ENCODE measurements around the gene RPS6KB2.

Gene RPS6KB2

GRCh38 chr11:67410984-67411784 is 17.1 kb upstream of the RPS6KB2 start:
- peaks cover 21% of the 10 kb centered on the region for H3K4me1 Mint-ChIP-seq
- no peaks in the 10 kb centered on the region for H3K36me3 Mint-ChIP-seq (ENCODE audit: low read depth)
- TF ChIP-seq CTCF (IDR thresholded peaks at IDR 0.05; ENCODE audit: unreplicated experiment in 3 of 3) = no peak
- H3K4me3 Mint-ChIP-seq = no peak overlapping the region
- no peak overlapping the region for H3K27ac Mint-ChIP-seq
- H3K27me3 Mint-ChIP-seq (ENCODE audit: low read depth) = peaks cover 40% of the 10 kb centered on the region
- no peaks in the 10 kb centered on the region for H3K9me3 Mint-ChIP-seq

GRCh38 chr11:67411785-67412152 is 16.5 kb upstream of the RPS6KB2 start:
- no peaks in the 10 kb centered on the region for H3K36me3 Mint-ChIP-seq (ENCODE audit: low read depth)
- H3K9me3 Mint-ChIP-seq = no peaks in the 10 kb centered on the region
- peaks cover 27% of the 10 kb centered on the region for H3K4me1 Mint-ChIP-seq
- H3K27ac Mint-ChIP-seq = no peak overlapping the region
- no peak overlapping the region for H3K4me3 Mint-ChIP-seq
- peaks cover 46% of the 10 kb centered on the region for H3K27me3 Mint-ChIP-seq (ENCODE audit: low read depth)
- TF ChIP-seq CTCF (IDR thresholded peaks at IDR 0.05; ENCODE audit: unreplicated experiment in 3 of 3) = no peak

GRCh38 chr11:67412495-67413179 is 15.7 kb upstream of the RPS6KB2 start:
- no peaks in the 10 kb centered on the region for H3K36me3 Mint-ChIP-seq (ENCODE audit: low read depth)
- H3K27ac Mint-ChIP-seq = peak overlapping the region in 2 of 3 experiments; percentile 63 to 69
- TF ChIP-seq CTCF (IDR thresholded peaks at IDR 0.05; ENCODE audit: unreplicated experiment in 3 of 3) = no peak
- H3K27me3 Mint-ChIP-seq (ENCODE audit: low read depth) = peaks cover 51% of the 10 kb centered on the region
- H3K4me1 Mint-ChIP-seq = peaks cover 25% of the 10 kb centered on the region
- H3K9me3 Mint-ChIP-seq = no peaks in the 10 kb centered on the region
- no peak overlapping the region for H3K4me3 Mint-ChIP-seq

GRCh38 chr11:67413266-67413849 is 14.9 kb upstream of the RPS6KB2 start:
- peak overlapping the region in 2 of 3 experiments; percentile 63 to 69 for H3K27ac Mint-ChIP-seq
- H3K4me1 Mint-ChIP-seq = peaks cover 31% of the 10 kb centered on the region
- no peak for TF ChIP-seq CTCF (IDR thresholded peaks at IDR 0.05; ENCODE audit: unreplicated experiment in 3 of 3)
- H3K9me3 Mint-ChIP-seq = no peaks in the 10 kb centered on the region
- H3K27me3 Mint-ChIP-seq (ENCODE audit: low read depth) = peaks cover 51% of the 10 kb centered on the region
- H3K4me3 Mint-ChIP-seq = peak overlapping the region; percentile 23 to 76 (median 35)
- no peaks in the 10 kb centered on the region for H3K36me3 Mint-ChIP-seq (ENCODE audit: low read depth)

- peak within 1 kb of the TSS; percentile 63 to 89 (median 67) for H3K27ac Mint-ChIP-seq
- no peaks in the 10 kb centered on the region for H3K36me3 Mint-ChIP-seq (ENCODE audit: low read depth)
- H3K4me3 Mint-ChIP-seq = peak within 1 kb of the TSS; percentile 65 to 81 (median 78)
- H3K4me1 Mint-ChIP-seq = peaks cover 32% of the 10 kb centered on the region
- H3K27me3 Mint-ChIP-seq (ENCODE audit: low read depth) = peaks cover 49% of the 10 kb centered on the region
- H3K9me3 Mint-ChIP-seq = no peaks in the 10 kb centered on the region
- TF ChIP-seq CTCF (IDR thresholded peaks at IDR 0.05; ENCODE audit: unreplicated experiment in 3 of 3) = no peak
These were observed 12.6 kb upstream of the RPS6KB2 start, which contains the start of gene CARNS1 for GRCh38 chr11:67415501-67416304. Gene CARNS1 (plus strand): TSS chr11:67415678. CDS start chr11:67416200, 522 bp downstream.

Measured in nephron (organoid).